Neural progenitor cell (in vitro differentiated cells): ENCODE data around the gene FYN. TPM values are rescaled to one million over a fixed set of nuclear protein-coding genes. Genes with fewer than 3 reads are reported as not detected.

Experiments
- DNase-seq: peaks from one replicate; pipeline ENCODE4 v3.0.0-alpha.2; 2016; ENCODE audit warnings: low spot score
- H2AFZ ChIP-seq: fragments of 200-600 bp; sonication (generic); replicated peaks from 2 replicates; pipeline ENCODE4 v1.6.1; 2016; ENCODE audit warnings: antibody characterized with exemption
- H3F3A ChIP-seq: fragments of 200-600 bp; sonication (generic); 2 replicates; pipeline ENCODE4 v1.6.1; 2016; ENCODE audit warnings: antibody characterized with exemption, low read depth
- H3K27ac ChIP-seq: fragments of 200-600 bp; sonication (generic); 2 replicates; pipeline ENCODE4 v1.5.1; 2016; ENCODE audit warnings: mild to moderate bottlenecking
- H3K27me3 ChIP-seq: fragments of 200-600 bp; sonication (generic); 2 replicates; pipeline ENCODE4 v1.6.1; 2016; ENCODE audit warnings: mild to moderate bottlenecking, moderate library complexity
- H3K36me3 ChIP-seq: fragments of 200-600 bp; sonication (generic); 2 replicates; pipeline ENCODE4 v1.5.1; 2016
- H3K4me1 ChIP-seq: fragments of 200-600 bp; sonication (generic); 2 replicates; pipeline ENCODE4 v1.6.1; 2016; ENCODE audit warnings: mixed run types
- H3K4me2 ChIP-seq: fragments of 200-600 bp; sonication (generic); 2 replicates; pipeline ENCODE4 v1.6.1; 2016
- H3K4me3 ChIP-seq: fragments of 200-600 bp; sonication (generic); 2 replicates; pipeline ENCODE4 v1.5.1; 2016
- H3K79me2 ChIP-seq: fragments of 200-600 bp; sonication (generic); 2 replicates; pipeline ENCODE4 v1.6.1; 2016; ENCODE audit warnings: low read depth
- H3K9ac ChIP-seq: fragments of 200-600 bp; sonication (generic); 2 replicates; pipeline ENCODE4 v1.6.1; 2016
- H3K9me3 ChIP-seq: fragments of 200-600 bp; sonication (generic); 2 replicates; pipeline ENCODE4 v1.5.1; 2016; ENCODE audit warnings: low read depth
- H4K20me1 ChIP-seq: fragments of 200-600 bp; sonication (generic); 2 replicates; pipeline ENCODE4 v1.6.1; 2016; ENCODE audit warnings: low read depth
- H3K27ac Mint-ChIP-seq: 3 replicates; pipeline ENCODE4 v1.8.0; 2021; ENCODE audit warnings: mixed read lengths
- H3K27me3 Mint-ChIP-seq: 2 replicates; pipeline ENCODE4 v1.8.0; 2022; ENCODE audit warnings: low read depth, mild to moderate bottlenecking, inconsistent platforms, moderate library complexity, mixed read lengths; ENCODE audit not compliant: insufficient read depth
- H3K36me3 Mint-ChIP-seq: 3 replicates; pipeline ENCODE4 v1.8.0; 2021; ENCODE audit warnings: mixed read lengths
- H3K4me1 Mint-ChIP-seq: 3 replicates; pipeline ENCODE4 v1.8.0; 2021; ENCODE audit warnings: mixed read lengths
- H3K4me3 Mint-ChIP-seq: 3 replicates; pipeline ENCODE4 v1.8.0; 2021; ENCODE audit warnings: mild to moderate bottlenecking, moderate library complexity, mixed read lengths
- H3K9me3 Mint-ChIP-seq: 3 replicates; pipeline ENCODE4 v1.8.0; 2020; ENCODE audit warnings: mixed read lengths
- EZH2 ChIP-seq: fragments of 200-600 bp; sonication (generic); IDR thresholded peaks from 2 replicates; pipeline ENCODE4 v1.6.1; 2017; ENCODE audit warnings: antibody characterized with exemption, mild to moderate bottlenecking, moderate library complexity
- EZH2phosphoT487 ChIP-seq: fragments of 200-600 bp; sonication (generic); IDR thresholded peaks from 2 replicates; pipeline ENCODE4 v1.6.1; 2017; ENCODE audit warnings: antibody characterized with exemption
- total RNA-seq: library from RNA; depleted of rRNA; stranded (reverse); fragments of >200 nt; gene quantifications from 2 replicates; pipeline ENCODE4 v1.2.3, GENCODE V29; 2015; ENCODE audit warnings: low replicate concordance
- TF ChIP-seq, protein P1 (sequence below): fragments of 200-600 bp; sonication (generic); IDR thresholded peaks from 2 replicates; pipeline ENCODE4 v1.5.1; 2017; ENCODE audit warnings: antibody characterized with exemption, mild to moderate bottlenecking

FYN gene
- total RNA-seq, 1 donor from 2014 or later = 167 TPM

DNA sequence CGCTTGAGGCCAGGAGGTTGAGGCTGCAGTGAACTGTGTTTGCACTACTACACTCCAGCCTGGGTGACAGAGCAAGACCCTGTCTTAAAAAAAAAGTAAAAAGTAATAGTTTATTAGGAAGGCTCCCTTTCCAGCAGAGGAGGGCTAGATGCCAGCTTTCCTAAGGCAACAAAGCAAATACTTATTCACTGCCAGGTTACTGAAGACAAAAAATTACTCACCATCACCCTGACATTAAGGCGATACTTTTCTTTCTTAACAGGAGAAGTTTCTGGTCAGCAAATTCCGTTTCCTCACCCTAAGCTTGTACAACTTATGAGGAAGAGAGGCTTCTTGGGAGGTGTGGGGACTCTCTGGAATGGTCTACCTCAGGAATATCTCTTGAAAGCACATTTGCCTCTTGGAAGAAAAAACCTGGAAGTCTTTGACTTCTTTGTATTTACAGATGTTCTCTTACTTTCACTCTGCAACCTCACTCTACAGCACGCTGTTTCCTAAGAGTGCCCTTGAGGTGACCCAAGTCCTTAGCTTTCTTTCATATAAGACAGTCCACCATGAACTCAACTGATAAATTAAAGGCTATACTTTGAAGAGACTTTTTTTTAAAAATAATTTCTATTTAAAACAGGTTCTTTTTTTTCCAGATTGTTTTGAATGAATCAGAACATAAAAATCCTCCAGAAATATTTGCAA, 214.6 kb downstream of the FYN start:
- Histone ChIP-seq H3K9ac (no peak overlapping the region), H3K4me1 (peaks cover 28% of the 10 kb centered on the region), H3K36me3 (no peaks in the 10 kb centered on the region), H3K27ac (no peak overlapping the region), H3F3A (peaks cover 29% of the 10 kb centered on the region), H3K27me3 (no peaks in the 10 kb centered on the region), H3K79me2 (no peaks in the 10 kb centered on the region), H3K4me3 (no peak overlapping the region), H2AFZ (no peak overlapping the region), H4K20me1 (peaks cover 13% of the 10 kb centered on the region), H3K4me2 (no peak overlapping the region), H3K9me3 (no peaks in the 10 kb centered on the region)
- H3K27ac Mint-ChIP-seq = no peak overlapping the region
- DNase-seq = no peak
- peaks cover 6% of the 10 kb centered on the region for H3K27me3 Mint-ChIP-seq
- peaks cover 36% of the 10 kb centered on the region for H3K4me1 Mint-ChIP-seq
- TF ChIP-seq EZH2phosphoT487 (no peak), EZH2 (no peak)
- TF ChIP-seq, protein P1, sequence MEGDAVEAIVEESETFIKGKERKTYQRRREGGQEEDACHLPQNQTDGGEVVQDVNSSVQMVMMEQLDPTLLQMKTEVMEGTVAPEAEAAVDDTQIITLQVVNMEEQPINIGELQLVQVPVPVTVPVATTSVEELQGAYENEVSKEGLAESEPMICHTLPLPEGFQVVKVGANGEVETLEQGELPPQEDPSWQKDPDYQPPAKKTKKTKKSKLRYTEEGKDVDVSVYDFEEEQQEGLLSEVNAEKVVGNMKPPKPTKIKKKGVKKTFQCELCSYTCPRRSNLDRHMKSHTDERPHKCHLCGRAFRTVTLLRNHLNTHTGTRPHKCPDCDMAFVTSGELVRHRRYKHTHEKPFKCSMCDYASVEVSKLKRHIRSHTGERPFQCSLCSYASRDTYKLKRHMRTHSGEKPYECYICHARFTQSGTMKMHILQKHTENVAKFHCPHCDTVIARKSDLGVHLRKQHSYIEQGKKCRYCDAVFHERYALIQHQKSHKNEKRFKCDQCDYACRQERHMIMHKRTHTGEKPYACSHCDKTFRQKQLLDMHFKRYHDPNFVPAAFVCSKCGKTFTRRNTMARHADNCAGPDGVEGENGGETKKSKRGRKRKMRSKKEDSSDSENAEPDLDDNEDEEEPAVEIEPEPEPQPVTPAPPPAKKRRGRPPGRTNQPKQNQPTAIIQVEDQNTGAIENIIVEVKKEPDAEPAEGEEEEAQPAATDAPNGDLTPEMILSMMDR = no peak
- H3K9me3 Mint-ChIP-seq = no peaks in the 10 kb centered on the region
- no peak overlapping the region for H3K4me3 Mint-ChIP-seq
- peaks cover 8% of the 10 kb centered on the region for H3K36me3 Mint-ChIP-seq

DNA sequence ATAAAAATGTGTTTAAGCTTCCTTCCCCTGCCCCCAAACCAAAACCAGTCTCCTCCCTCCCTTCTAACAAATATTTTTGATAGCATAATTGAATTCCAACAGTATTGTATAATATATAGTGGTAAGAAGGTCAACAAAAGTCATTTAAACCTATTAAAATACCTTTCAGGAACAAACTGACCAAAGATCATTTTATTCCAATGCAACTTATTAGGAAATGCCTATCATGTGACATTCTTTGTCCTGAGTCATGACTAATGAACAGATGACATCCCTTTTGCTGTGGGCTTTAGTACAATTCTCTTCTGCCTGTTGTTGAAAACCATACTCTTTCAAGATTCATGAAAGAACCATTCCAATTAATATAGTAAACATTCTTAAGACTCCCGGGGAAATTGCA, 216.1 kb downstream of the FYN start:
- H3K4me2 ChIP-seq = no peak overlapping the region
- H3K9me3 ChIP-seq = no peaks in the 10 kb centered on the region
- no peak overlapping the region for H3K27ac Mint-ChIP-seq

DNA sequence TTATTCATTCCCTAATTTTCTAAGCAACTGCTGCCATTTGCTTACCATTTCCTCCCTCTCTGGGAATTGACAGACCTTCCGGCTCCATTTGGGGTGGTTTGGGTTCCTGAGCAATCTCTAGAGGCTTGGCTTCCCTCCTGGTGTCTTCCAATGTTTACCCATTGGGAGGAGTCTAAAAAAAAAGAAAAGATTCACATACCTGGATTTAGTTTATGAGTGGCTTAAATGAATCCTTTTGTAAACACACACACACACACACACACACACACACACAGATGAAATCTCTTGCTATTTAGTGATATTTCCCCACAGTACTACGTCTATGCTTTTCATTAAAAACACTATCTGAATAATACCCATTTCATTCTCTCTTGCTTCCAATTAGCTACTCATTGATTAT, 219.3 kb downstream of the FYN start:
- H3K36me3 ChIP-seq = no peaks in the 10 kb centered on the region
- Mint-ChIP-seq H3K27me3 (peaks cover 6% of the 10 kb centered on the region), H3K4me1 (no peaks in the 10 kb centered on the region), H3K36me3 (peaks cover 2% of the 10 kb centered on the region), H3K9me3 (no peaks in the 10 kb centered on the region), H3K4me3 (no peak overlapping the region), H3K27ac (no peak overlapping the region)
- H3K27me3 ChIP-seq = no peaks in the 10 kb centered on the region
- H3K27ac ChIP-seq = no peak overlapping the region
- H2AFZ ChIP-seq = no peak overlapping the region
- H3K9ac ChIP-seq = no peak overlapping the region
- DNase-seq = no peak
- H4K20me1 ChIP-seq = no peaks in the 10 kb centered on the region
- no peak overlapping the region for H3K4me2 ChIP-seq
- no peaks in the 10 kb centered on the region for H3K4me1 ChIP-seq
- no peaks in the 10 kb centered on the region for H3F3A ChIP-seq
- H3K9me3 ChIP-seq = no peaks in the 10 kb centered on the region
- no peaks in the 10 kb centered on the region for H3K79me2 ChIP-seq
- no peak overlapping the region for H3K4me3 ChIP-seq
- TF ChIP-seq EZH2phosphoT487 = no peak
- no peak for TF ChIP-seq EZH2
- TF ChIP-seq, protein P1 = no peak

More for the DNA sequence above, 216.1 kb downstream of the FYN start:
- Histone ChIP-seq H3F3A (peaks cover 15% of the 10 kb centered on the region), H3K36me3 (no peaks in the 10 kb centered on the region), H3K4me3 (no peak overlapping the region), H3K9ac (no peak overlapping the region), H3K27me3 (no peaks in the 10 kb centered on the region), H3K27ac (no peak overlapping the region), H3K4me1 (peaks cover 14% of the 10 kb centered on the region), H4K20me1 (peaks cover 5% of the 10 kb centered on the region), H2AFZ (no peak overlapping the region), H3K79me2 (no peaks in the 10 kb centered on the region)
- H3K27me3 Mint-ChIP-seq = peaks cover 4% of the 10 kb centered on the region
- peaks cover 21% of the 10 kb centered on the region for H3K4me1 Mint-ChIP-seq
- H3K4me3 Mint-ChIP-seq = no peak overlapping the region
- no peak for DNase-seq
- TF ChIP-seq EZH2 = no peak
- TF ChIP-seq, protein P1 = no peak
- TF ChIP-seq EZH2phosphoT487 = no peak
- H3K36me3 Mint-ChIP-seq = peaks cover 4% of the 10 kb centered on the region
- H3K9me3 Mint-ChIP-seq = no peaks in the 10 kb centered on the region
